Measurements from ENCODE around the gene ABRACL. TPM values are rescaled to one million over a fixed set of nuclear protein-coding genes. Genes with fewer than 3 reads are reported as not detected.
A peak's percentile ranks its signal among the peaks of the same experiment; 100 is the strongest.

The ABRACL gene, protein sequence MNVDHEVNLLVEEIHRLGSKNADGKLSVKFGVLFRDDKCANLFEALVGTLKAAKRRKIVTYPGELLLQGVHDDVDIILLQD
- 142 TPM for polyA plus RNA-seq (2013)

DNA sequence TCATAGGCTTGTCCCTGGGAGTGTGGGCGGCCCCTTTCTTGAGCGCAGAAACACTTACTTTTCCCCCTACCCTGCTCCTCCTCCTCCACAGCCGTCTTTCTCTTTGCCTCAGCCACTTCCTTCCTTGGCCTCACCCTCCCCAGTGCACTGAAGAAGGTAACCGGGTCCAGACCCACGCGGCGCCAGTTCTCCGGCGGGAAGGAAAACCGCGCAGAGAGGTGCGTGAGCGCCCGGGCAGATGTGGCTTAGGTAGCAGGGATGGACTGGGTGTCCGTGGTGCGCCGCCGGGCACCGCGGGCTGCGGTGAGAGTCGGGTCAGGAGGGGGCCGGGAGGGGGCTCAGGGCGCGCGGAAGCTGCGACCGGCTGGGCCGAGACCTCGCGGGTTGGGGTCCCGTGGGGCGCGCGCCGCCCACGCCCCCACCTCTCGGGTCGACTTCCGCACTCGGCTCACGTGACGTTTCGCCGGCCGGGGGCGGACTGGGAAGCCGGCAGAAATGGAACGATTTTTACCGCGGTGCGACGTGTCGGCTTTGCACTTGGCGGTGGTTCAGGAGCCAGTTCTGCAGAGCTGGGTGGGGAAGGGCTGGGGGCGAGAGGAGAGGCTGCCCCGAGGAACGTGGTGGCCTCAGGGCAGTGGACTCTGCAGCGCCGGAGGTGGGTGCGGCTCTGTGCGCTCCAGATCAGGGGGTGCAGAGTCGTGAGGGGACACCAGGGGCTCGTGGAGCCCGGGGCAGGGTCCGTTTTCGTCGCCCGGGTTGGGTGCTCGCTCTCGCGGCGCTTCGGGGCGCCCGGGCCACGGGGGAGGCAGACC, at the start of gene ABRACL:
TSS of gene ABRACL (plus strand) at position 88 of the 812 bp plus-strand sequence. CDS start 5,416 bp downstream, outside the sequence.
- Histone ChIP-seq H3K4me1 (ENCODE audit: control extremely low read depth in 1 of 4, control insufficient read depth in 4 of 4, insufficient read depth in 4 of 4, low read length in 3 of 4) (peaks cover 18 to 51% (median 32%) of the 10 kb centered on the region in 4 experiments), H3K27ac (ENCODE audit: insufficient read depth in 1 of 2, low read depth in 1 of 2, low read length in 2 of 2, poor library complexity in 1 of 2, severe bottlenecking in 2 of 2) (peak within 1 kb of the TSS; percentile 76 to 87), H3K36me3 (ENCODE audit: control insufficient read depth in 4 of 4, insufficient read depth in 4 of 4, low read length in 3 of 4) (peaks cover 0 to 13% (median 0%) of the 10 kb centered on the region in 4 experiments), H3K27me3 (replicated peaks in 2 of 5; ENCODE audit: control insufficient read depth in 4 of 5, insufficient read depth in 5 of 5, low read length in 4 of 5) (no peaks in the 10 kb centered on the region), H3K9me3 (ENCODE audit: control extremely low read depth in 1 of 5, control insufficient read depth in 4 of 5, insufficient read depth in 2 of 5, low read depth in 1 of 5, low read length in 4 of 5) (no peaks in the 10 kb centered on the region), H3K4me3 (ENCODE audit: control insufficient read depth in 1 of 7, extremely low read depth in 1 of 7, insufficient read depth in 4 of 7, low read depth in 2 of 7, low read length in 6 of 7) (peak within 1 kb of the TSS; percentile 85 to 99 (median 94))
- peak; percentile 74 to 90 (median 86) for DNase-seq
- ChIA-PET POLR2A (interaction anchor here (0.8 to 0.9 kb wide), 2 partner anchors 21 to 41 kb away, joined by 3 read pairs; partner anchors contain the start of gene REPS1), CTCF (interaction anchor here (0.9 to 1.4 kb wide), 4 partner anchors 11 to 96 kb away, joined by 3 to 5 read pairs (median 4); no protein-coding TSS in a partner anchor)
- 0% methylated on average over 62 of the region's 77 CpGs for WGBS (ENCODE audit: insufficient coverage)

DNA sequence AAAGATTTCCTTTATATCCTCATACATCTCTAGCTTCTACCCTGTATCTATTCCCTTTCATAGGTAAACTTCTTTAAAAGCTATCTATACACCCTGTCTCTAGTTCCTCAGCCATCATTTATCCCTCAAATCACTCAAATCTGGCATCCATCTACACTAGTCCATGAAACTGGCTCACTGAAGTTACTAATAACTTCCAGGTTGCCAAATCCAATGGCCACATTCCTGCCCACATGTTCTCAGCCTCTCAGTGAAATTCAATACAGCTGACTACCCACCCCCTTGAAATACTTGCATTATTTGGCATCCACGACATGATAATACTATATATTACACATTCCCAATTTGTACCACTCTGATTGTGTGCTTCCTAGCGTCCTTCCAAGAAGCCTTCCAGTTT, 49.2 kb upstream of the ABRACL start:
- DNase-seq: no peak
- ChIA-PET POLR2A (no interaction called here), CTCF (no interaction called here)
- H3K4me1 ChIP-seq (ENCODE audit: control extremely low read depth in 1 of 4, control insufficient read depth in 4 of 4, insufficient read depth in 4 of 4, low read length in 3 of 4): peaks cover 0 to 11% (median 4%) of the 10 kb centered on the region in 4 experiments
- H3K4me3 ChIP-seq (ENCODE audit: control insufficient read depth in 1 of 7, extremely low read depth in 1 of 7, insufficient read depth in 4 of 7, low read depth in 2 of 7, low read length in 6 of 7): no peak overlapping the region
- H3K27me3 ChIP-seq (replicated peaks in 2 of 5; ENCODE audit: control insufficient read depth in 4 of 5, insufficient read depth in 5 of 5, low read length in 4 of 5): no peaks in the 10 kb centered on the region
- WGBS (ENCODE audit: insufficient coverage): 100% methylated on average over 2 of the region's 2 CpGs
- no peaks in the 10 kb centered on the region for H3K36me3 ChIP-seq (ENCODE audit: control insufficient read depth in 4 of 4, insufficient read depth in 4 of 4, low read length in 3 of 4)
- H3K27ac ChIP-seq (ENCODE audit: insufficient read depth in 1 of 2, low read depth in 1 of 2, low read length in 2 of 2, poor library complexity in 1 of 2, severe bottlenecking in 2 of 2): no peak overlapping the region
- no peaks in the 10 kb centered on the region for H3K9me3 ChIP-seq (ENCODE audit: control extremely low read depth in 1 of 5, control insufficient read depth in 4 of 5, insufficient read depth in 2 of 5, low read depth in 1 of 5, low read length in 4 of 5)

- Histone ChIP-seq H3K4me1 (ENCODE audit: control extremely low read depth in 1 of 4, control insufficient read depth in 4 of 4, insufficient read depth in 4 of 4, low read length in 3 of 4) (peaks cover 0 to 13% (median 4%) of the 10 kb centered on the region in 4 experiments), H3K27ac (ENCODE audit: insufficient read depth in 1 of 2, low read depth in 1 of 2, low read length in 2 of 2, poor library complexity in 1 of 2, severe bottlenecking in 2 of 2) (no peak overlapping the region), H3K36me3 (ENCODE audit: control insufficient read depth in 4 of 4, insufficient read depth in 4 of 4, low read length in 3 of 4) (no peaks in the 10 kb centered on the region), H3K4me3 (ENCODE audit: control insufficient read depth in 1 of 7, extremely low read depth in 1 of 7, insufficient read depth in 4 of 7, low read depth in 2 of 7, low read length in 6 of 7) (no peak overlapping the region), H3K9me3 (ENCODE audit: control extremely low read depth in 1 of 5, control insufficient read depth in 4 of 5, insufficient read depth in 2 of 5, low read depth in 1 of 5, low read length in 4 of 5) (no peaks in the 10 kb centered on the region), H3K27me3 (replicated peaks in 2 of 5; ENCODE audit: control insufficient read depth in 4 of 5, insufficient read depth in 5 of 5, low read length in 4 of 5) (no peaks in the 10 kb centered on the region)
- no peak for DNase-seq
- CTCF ChIA-PET: no interaction called here
- 95% methylated on average over 5 of the region's 5 CpGs for WGBS (ENCODE audit: insufficient coverage)
- POLR2A ChIA-PET: no interaction called here
Measured at GRCh38 chr6:138979813-138980668, 48.5 kb upstream of the ABRACL start.

DNA sequence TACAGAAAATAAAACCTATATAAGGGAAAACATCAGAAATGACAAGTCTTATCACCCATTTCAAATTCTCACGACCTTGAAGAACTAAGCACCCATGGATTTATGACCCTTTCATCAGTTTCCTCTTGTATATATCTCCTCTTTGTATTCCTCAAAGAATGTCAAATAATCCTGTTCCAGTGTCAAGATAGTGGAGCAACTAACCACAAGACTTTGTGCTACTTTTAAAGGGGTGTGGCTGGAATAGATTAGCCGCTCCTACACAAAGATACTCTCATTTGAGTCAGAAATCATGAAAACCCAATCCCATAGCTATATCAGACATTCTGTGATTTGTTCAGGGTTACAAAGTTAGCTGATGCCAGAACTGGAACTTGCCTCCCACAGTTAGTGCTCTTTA, 47.1 kb upstream of the ABRACL start:
- WGBS (ENCODE audit: insufficient coverage): 40% methylated on average over 2 of the region's 2 CpGs
- Histone ChIP-seq H3K4me1 (ENCODE audit: control extremely low read depth in 1 of 4, control insufficient read depth in 4 of 4, insufficient read depth in 4 of 4, low read length in 3 of 4) (peaks cover 4 to 21% (median 12%) of the 10 kb centered on the region in 4 experiments), H3K27ac (ENCODE audit: insufficient read depth in 1 of 2, low read depth in 1 of 2, low read length in 2 of 2, poor library complexity in 1 of 2, severe bottlenecking in 2 of 2) (no peak overlapping the region), H3K4me3 (ENCODE audit: control insufficient read depth in 1 of 7, extremely low read depth in 1 of 7, insufficient read depth in 4 of 7, low read depth in 2 of 7, low read length in 6 of 7) (no peak overlapping the region), H3K36me3 (ENCODE audit: control insufficient read depth in 4 of 4, insufficient read depth in 4 of 4, low read length in 3 of 4) (no peaks in the 10 kb centered on the region), H3K27me3 (replicated peaks in 2 of 5; ENCODE audit: control insufficient read depth in 4 of 5, insufficient read depth in 5 of 5, low read length in 4 of 5) (no peaks in the 10 kb centered on the region), H3K9me3 (ENCODE audit: control extremely low read depth in 1 of 5, control insufficient read depth in 4 of 5, insufficient read depth in 2 of 5, low read depth in 1 of 5, low read length in 4 of 5) (no peaks in the 10 kb centered on the region)
- ChIA-PET CTCF (interaction anchor here (0.9 kb wide), 1 partner anchor 50 kb away, joined by 3 read pairs; no protein-coding TSS in a partner anchor), POLR2A (no interaction called here)
- no peak for DNase-seq

GRCh38 chr6:138986578-138986977, 42.0 kb upstream of the ABRACL start:
- peak overlapping the region in 6 of 7 experiments; percentile 74 to 95 (median 88) for H3K4me3 ChIP-seq (ENCODE audit: control insufficient read depth in 1 of 7, extremely low read depth in 1 of 7, insufficient read depth in 4 of 7, low read depth in 2 of 7, low read length in 6 of 7)
- H3K4me1 ChIP-seq (ENCODE audit: control extremely low read depth in 1 of 4, control insufficient read depth in 4 of 4, insufficient read depth in 4 of 4, low read length in 3 of 4): peaks cover 14 to 31% (median 21%) of the 10 kb centered on the region in 4 experiments
- ChIA-PET POLR2A (interaction anchor here (0.5 to 1.8 kb wide), 3 partner anchors 41 to 194 kb away, joined by 3 to 5 read pairs (median 3); no protein-coding TSS in a partner anchor), CTCF (interaction anchor here (0.5 to 1.6 kb wide), 9 partner anchors 10 to 378 kb away, joined by 3 to 6 read pairs (median 3); no protein-coding TSS in a partner anchor)
- H3K9me3 ChIP-seq (ENCODE audit: control extremely low read depth in 1 of 5, control insufficient read depth in 4 of 5, insufficient read depth in 2 of 5, low read depth in 1 of 5, low read length in 4 of 5): no peaks in the 10 kb centered on the region
- peak in 2 of 3 donors; percentile 29 to 51 for DNase-seq
- 0% methylated on average over 3 of the region's 3 CpGs for WGBS (ENCODE audit: insufficient coverage)
- no peaks in the 10 kb centered on the region for H3K27me3 ChIP-seq (replicated peaks in 2 of 5; ENCODE audit: control insufficient read depth in 4 of 5, insufficient read depth in 5 of 5, low read length in 4 of 5)
- peak overlapping the region in 1 of 2 experiments; percentile 87 for H3K27ac ChIP-seq (ENCODE audit: insufficient read depth in 1 of 2, low read depth in 1 of 2, low read length in 2 of 2, poor library complexity in 1 of 2, severe bottlenecking in 2 of 2)
- H3K36me3 ChIP-seq (ENCODE audit: control insufficient read depth in 4 of 4, insufficient read depth in 4 of 4, low read length in 3 of 4): no peaks in the 10 kb centered on the region

DNA sequence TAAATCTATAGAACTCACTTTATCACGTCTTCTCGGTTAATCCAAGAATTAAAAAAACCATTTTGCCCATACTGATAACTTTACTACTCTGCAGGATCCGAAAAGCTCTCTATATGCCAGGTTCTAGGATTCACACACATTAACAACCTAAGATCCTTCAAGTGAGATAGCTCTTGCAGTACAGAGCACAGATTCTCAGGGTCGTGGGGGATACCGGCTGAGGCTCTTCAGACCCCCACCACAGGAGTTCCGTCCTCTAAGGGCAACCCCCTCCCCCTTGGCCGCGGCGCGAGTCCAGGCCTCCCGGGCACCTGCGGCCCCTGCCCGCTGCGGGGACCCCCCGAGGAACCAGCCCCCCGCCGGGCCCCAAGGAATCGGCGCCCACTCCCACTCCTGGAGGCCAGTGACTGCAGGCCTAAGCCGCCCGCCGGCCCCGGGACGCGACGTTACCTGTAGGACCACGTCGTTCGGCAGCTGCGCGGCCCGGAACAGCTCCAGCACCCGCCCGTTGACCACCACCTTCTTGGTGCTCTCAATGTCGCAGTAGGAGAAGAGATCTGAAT, 41.4 kb upstream of the ABRACL start:
- Histone ChIP-seq H3K27me3 (replicated peaks in 2 of 5; ENCODE audit: control insufficient read depth in 4 of 5, insufficient read depth in 5 of 5, low read length in 4 of 5) (no peaks in the 10 kb centered on the region), H3K4me3 (ENCODE audit: control insufficient read depth in 1 of 7, extremely low read depth in 1 of 7, insufficient read depth in 4 of 7, low read depth in 2 of 7, low read length in 6 of 7) (peak overlapping the region; percentile 74 to 95 (median 90)), H3K27ac (ENCODE audit: insufficient read depth in 1 of 2, low read depth in 1 of 2, low read length in 2 of 2, poor library complexity in 1 of 2, severe bottlenecking in 2 of 2) (peak overlapping the region in 1 of 2 experiments; percentile 87), H3K9me3 (ENCODE audit: control extremely low read depth in 1 of 5, control insufficient read depth in 4 of 5, insufficient read depth in 2 of 5, low read depth in 1 of 5, low read length in 4 of 5) (no peaks in the 10 kb centered on the region), H3K36me3 (ENCODE audit: control insufficient read depth in 4 of 4, insufficient read depth in 4 of 4, low read length in 3 of 4) (no peaks in the 10 kb centered on the region), H3K4me1 (ENCODE audit: control extremely low read depth in 1 of 4, control insufficient read depth in 4 of 4, insufficient read depth in 4 of 4, low read length in 3 of 4) (peaks cover 14 to 27% (median 20%) of the 10 kb centered on the region in 4 experiments)
- ChIA-PET POLR2A (interaction anchor here (0.5 to 1.8 kb wide), 3 partner anchors 40 to 194 kb away, joined by 3 to 5 read pairs (median 3); no protein-coding TSS in a partner anchor), CTCF (interaction anchor here (0.5 to 2.2 kb wide), 11 partner anchors 11 to 377 kb away, joined by 3 to 7 read pairs (median 3); no protein-coding TSS in a partner anchor)
- DNase-seq: peak in 2 of 3 donors; percentile 21 to 34
- WGBS (ENCODE audit: insufficient coverage): 0% methylated on average over 16 of the region's 35 CpGs

Data from common myeloid progenitor, CD34-positive (primary cell).